BE2C (cell line): ENCODE results near the gene PTMA.

ENCODE experiments used
- DNase-seq: peaks from one replicate; pipeline ENCODE4 v3.0.0-alpha.2; 2020
- H3K27me3 ChIP-seq: fragments of 250-450 bp; sonication (Bioruptor Pico); 2 replicates; pipeline ENCODE4 v1.5.1; 2020; ENCODE audit warnings: mild to moderate bottlenecking
- H3K36me3 ChIP-seq: fragments of 250-450 bp; sonication (Bioruptor Pico); 2 replicates; pipeline ENCODE4 v1.5.1; 2020; ENCODE audit warnings: mild to moderate bottlenecking
- H3K4me1 ChIP-seq: fragments of 250-450 bp; sonication (Bioruptor Pico); 2 replicates; pipeline ENCODE4 v1.5.1; 2020
- H3K4me3 ChIP-seq: 2 replicates; pipeline ENCODE4 v1.5.1; 2011; ENCODE audit warnings: low read depth, low read length
- H3K9me3 ChIP-seq: fragments of 250-450 bp; sonication (Bioruptor Pico); 2 replicates; pipeline ENCODE4 v1.5.1; 2020
- CTCF ChIP-seq: IDR thresholded peaks from 2 replicates; pipeline ENCODE4 v1.5.1; 2012; ENCODE audit warnings: mild to moderate bottlenecking, low read depth, low read length

The PTMA gene

DNA sequence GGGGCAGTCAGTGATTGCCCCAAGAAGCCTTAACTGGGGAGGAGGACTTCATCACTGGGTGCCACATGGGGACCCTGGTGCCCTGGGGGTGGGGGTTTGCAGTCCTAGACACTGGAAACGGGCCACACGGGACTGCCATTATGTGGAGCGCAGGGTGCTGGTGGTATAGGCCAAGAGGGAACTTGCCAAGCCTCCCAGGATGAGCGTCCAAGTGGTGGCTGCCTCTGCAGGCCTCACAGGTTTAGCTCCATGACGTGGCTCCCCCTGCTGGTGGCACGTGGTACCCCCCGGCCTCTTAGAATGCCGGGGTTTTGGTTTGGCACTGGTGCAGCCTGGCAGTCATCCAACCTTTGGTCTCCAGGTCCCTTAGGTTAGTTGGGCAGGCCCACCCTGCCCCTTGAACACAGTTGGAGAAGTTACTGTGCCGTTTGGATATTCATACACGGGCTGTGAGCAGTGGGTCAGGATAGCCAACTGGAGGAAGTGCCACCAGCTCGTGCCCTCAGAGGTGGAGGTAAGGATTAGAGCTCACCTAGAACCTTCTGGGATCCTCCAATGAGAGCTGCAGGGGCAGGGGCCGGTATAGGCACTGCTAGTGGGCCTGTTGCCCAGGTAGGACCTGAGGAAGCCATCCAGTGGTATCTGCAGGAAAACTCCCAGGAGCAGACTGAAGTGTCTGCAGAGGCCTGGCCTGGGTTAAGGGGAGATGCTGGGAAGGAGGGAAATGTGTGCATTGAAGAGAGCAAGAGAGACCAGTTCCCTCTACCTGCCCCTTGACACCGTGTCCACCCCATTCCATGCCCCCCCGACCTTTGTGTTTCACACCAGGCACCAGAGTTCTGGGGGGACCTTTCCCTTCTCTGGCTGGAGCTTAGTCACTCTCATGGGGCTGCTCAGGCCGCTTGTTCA, 5.7 kb downstream of the PTMA start:
- DNase-seq = peak; percentile 96
- no peaks in the 10 kb centered on the region for H3K27me3 ChIP-seq
- H3K9me3 ChIP-seq = no peaks in the 10 kb centered on the region
- peak overlapping the region; percentile 12; the same call in 1 of the 2 replicates for H3K4me3 ChIP-seq
- peaks cover 58% of the 10 kb centered on the region for H3K36me3 ChIP-seq
- peaks cover 7% of the 10 kb centered on the region for H3K4me1 ChIP-seq
- peak; percentile 97 for TF ChIP-seq CTCF

DNA sequence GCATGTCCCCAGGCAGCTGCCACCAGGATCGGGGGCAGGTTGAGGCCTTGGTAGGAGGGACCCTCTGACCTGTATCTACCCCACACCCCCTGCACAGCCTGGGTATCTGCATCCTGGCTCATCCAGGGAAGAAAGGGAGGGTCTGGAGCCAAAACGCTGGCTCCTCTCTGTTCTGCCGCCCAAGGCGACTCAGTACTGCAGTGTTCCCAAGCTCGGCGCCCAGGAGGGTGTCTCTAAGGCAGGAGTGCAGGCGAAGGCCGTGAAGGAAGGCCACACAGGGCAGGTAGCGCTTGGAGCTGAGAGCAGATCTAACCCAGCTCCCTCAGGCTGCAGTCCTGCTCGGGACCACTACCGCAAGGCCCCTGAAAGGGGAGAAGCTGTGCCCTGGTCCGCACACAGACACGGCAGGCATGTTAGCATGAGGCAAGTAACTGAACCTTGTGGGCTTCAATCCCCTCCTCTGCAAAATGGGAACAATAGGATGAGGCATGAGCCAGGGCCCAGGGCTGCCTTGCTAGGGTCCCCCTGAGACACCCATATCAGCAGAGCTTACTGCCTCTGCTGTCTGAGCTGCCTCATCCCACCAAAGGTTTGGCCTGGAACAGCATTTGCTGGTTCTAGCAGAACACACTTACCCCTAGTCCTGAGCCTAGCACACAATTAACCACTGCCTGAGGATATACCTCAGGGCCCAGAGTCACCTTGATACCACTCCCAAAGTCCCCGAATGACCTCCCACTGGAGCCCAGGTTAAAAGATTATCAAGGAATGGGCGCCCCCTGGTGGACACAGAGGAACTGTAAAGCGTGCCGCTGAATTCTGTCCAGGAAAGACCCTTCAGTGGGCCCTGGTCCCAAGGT, 6.5 kb downstream of the PTMA start:
- Histone ChIP-seq H3K4me3 (no peak overlapping the region), H3K9me3 (no peaks in the 10 kb centered on the region), H3K36me3 (peaks cover 49% of the 10 kb centered on the region), H3K4me1 (peaks cover 7% of the 10 kb centered on the region), H3K27me3 (no peaks in the 10 kb centered on the region)
- peak; percentile 91 for TF ChIP-seq CTCF
- peak; percentile 88 for DNase-seq

DNA sequence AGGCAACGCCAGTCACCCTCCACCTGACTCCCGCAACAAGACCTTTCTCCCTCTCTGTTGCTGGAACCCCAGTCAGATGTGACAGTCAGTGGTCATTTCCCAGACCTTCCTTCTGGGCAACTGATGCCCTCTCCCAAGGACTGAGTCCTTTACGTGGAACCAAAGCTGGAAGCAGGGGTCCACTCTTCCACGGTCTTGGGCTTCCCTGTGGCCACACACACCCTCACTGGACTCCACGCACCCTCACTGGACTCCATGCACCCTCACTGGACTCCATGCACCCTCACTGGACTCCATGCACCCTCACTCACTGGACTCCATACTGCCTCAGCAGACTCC, 7.1 kb downstream of the PTMA start:
- H3K4me3 ChIP-seq = no peak overlapping the region
- no peaks in the 10 kb centered on the region for H3K27me3 ChIP-seq
- no peak for TF ChIP-seq CTCF
- H3K36me3 ChIP-seq = peaks cover 44% of the 10 kb centered on the region
- H3K4me1 ChIP-seq = peaks cover 7% of the 10 kb centered on the region
- no peak for DNase-seq
- H3K9me3 ChIP-seq = no peaks in the 10 kb centered on the region

DNA sequence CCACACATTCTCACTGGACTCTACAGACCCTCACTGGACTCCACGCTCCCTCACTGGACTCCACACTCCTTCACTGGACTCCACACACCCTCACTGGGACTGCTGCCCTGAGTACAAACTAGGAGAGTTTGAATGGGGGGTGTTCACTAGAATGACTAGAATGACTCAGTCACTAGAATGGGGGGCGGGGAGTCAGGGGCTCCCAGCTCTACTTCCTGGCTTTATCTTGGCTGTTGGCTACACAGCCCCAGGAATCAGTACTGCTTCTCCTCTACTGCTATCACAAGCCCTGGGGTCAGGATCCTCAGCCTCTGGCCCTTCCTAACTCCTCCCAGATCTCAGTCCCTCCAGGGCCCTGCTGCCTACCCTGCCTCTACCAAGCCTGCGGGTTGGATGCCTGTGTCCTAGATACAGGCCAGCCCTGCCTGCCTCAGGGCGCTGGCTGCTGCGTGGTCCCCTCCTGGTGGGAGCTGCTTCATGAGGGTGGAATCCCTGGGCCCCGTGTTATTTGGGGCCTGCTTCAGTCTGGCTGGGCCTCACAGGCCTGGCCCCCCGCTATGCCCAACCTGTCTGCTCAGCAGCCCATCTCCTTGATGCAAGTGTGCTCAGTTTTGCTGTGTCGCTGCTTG, 7.8 kb downstream of the PTMA start:
- no peak for TF ChIP-seq CTCF
- Histone ChIP-seq H3K27me3 (no peaks in the 10 kb centered on the region), H3K4me3 (no peak overlapping the region), H3K4me1 (peaks cover 7% of the 10 kb centered on the region), H3K36me3 (peaks cover 38% of the 10 kb centered on the region), H3K9me3 (no peaks in the 10 kb centered on the region)
- DNase-seq = peak; percentile 47

DNA sequence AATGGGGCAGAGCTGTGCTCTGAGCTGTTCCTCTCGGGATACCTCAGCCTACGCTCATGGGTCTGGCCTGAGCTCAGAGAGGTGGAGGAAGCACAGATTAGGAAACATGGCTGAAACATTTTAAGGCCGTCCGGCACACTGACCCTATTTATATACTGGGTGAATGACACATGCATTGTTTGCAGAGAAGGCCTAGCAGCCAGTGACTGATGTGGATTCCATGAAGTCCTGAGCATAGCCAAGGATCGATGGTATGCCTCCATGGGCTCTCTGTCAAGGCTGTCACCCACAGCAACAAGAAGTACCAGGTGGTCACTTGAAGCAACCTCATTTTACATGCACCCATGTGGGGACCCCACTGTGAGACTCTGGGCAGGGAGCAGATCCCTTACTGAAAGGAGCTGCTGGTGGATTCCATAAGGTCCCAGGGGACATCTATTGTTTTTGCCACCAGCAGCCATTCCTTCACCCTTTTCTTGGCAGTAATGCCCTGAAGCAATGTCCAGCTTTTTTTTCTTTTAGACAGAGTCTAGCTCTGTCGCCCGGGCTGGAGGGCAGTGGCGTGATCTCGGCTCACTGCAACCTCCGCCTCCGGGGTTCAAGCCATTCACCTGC, 8.4 kb downstream of the PTMA start:
- H3K9me3 ChIP-seq = no peaks in the 10 kb centered on the region
- no peaks in the 10 kb centered on the region for H3K27me3 ChIP-seq
- DNase-seq = no peak
- H3K36me3 ChIP-seq = peaks cover 31% of the 10 kb centered on the region
- no peak for TF ChIP-seq CTCF
- H3K4me3 ChIP-seq = no peak overlapping the region
- peaks cover 7% of the 10 kb centered on the region for H3K4me1 ChIP-seq
